ENCODE data around the gene CDKN1B. TPM values are rescaled to one million over a fixed set of nuclear protein-coding genes. Genes with fewer than 3 reads are reported as not detected.
"Not testable (repeated sequence)": the region's sequence is repeated elsewhere in the genome, so short reads cannot be mapped to it uniquely, and the experiment has no call there.

Gene CDKN1B
- total RNA-seq, 3 donors from 2014 or later: 46.7 to 71.1 (median 53.0) TPM

DNA sequence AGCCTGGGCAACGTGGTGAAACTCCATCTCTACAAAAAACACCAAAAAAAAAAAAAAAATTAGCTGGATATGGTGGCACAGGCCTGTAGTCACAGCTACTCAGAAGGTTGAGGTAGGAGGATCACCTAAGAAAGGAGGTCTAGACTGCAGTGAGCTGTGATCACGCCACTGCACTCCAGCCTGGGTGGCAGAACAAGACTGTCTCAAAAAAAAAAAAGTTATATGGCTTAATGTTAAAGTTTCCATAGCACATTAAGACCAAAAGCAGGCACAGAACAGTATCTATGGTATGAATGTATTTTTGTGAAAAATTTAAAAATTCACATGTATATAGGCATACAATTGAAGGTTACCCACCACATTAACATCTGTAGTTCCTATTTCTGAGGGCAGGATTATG lies 15.9 kb downstream of the CDKN1B start:
- intact Hi-C loops (cut with DNase I, micrococcal nuclease): no loop called here
- Histone ChIP-seq H3K4me3 (no peak overlapping the region), H3K36me3 (ENCODE audit: low read depth) (no peaks in the 10 kb centered on the region), H3K4me1 (ENCODE audit: low read depth) (peaks cover 13% of the 10 kb centered on the region), H3K9me3 (no peaks in the 10 kb centered on the region)
- TF ChIP-seq, protein P1, sequence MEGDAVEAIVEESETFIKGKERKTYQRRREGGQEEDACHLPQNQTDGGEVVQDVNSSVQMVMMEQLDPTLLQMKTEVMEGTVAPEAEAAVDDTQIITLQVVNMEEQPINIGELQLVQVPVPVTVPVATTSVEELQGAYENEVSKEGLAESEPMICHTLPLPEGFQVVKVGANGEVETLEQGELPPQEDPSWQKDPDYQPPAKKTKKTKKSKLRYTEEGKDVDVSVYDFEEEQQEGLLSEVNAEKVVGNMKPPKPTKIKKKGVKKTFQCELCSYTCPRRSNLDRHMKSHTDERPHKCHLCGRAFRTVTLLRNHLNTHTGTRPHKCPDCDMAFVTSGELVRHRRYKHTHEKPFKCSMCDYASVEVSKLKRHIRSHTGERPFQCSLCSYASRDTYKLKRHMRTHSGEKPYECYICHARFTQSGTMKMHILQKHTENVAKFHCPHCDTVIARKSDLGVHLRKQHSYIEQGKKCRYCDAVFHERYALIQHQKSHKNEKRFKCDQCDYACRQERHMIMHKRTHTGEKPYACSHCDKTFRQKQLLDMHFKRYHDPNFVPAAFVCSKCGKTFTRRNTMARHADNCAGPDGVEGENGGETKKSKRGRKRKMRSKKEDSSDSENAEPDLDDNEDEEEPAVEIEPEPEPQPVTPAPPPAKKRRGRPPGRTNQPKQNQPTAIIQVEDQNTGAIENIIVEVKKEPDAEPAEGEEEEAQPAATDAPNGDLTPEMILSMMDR (IDR thresholded peaks at IDR 0.05): no peak
- ATAC-seq: no peak
- no peak for DNase-seq

DNA sequence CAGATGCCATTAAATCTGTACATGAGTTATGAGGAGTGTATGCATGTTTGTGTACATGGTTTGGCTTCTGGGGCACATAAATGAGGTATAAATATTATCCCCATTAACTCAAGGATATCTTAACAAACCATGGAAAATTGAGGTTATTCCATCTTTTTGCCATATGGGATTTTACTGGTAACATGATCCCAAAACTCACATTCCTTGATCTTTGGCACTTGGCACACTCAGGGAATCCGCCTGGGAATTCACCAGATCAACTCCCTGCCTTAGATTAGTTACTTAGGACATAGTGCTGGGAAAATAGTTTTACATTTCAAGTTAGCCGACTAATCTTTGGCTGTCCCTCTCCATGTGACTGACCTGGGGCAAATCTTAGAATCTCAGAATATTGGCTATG lies 16.9 kb downstream of the CDKN1B start:
- Histone ChIP-seq H3K36me3 (ENCODE audit: low read depth) (no peaks in the 10 kb centered on the region), H3K4me3 (no peak overlapping the region), H3K9me3 (no peaks in the 10 kb centered on the region), H3K4me1 (ENCODE audit: low read depth) (peaks cover 13% of the 10 kb centered on the region)
- no peak for DNase-seq
- TF ChIP-seq, protein P1 (IDR thresholded peaks at IDR 0.05): no peak
- peak; percentile 33 for ATAC-seq
- intact Hi-C loops (cut with DNase I, micrococcal nuclease): no loop called here

DNA sequence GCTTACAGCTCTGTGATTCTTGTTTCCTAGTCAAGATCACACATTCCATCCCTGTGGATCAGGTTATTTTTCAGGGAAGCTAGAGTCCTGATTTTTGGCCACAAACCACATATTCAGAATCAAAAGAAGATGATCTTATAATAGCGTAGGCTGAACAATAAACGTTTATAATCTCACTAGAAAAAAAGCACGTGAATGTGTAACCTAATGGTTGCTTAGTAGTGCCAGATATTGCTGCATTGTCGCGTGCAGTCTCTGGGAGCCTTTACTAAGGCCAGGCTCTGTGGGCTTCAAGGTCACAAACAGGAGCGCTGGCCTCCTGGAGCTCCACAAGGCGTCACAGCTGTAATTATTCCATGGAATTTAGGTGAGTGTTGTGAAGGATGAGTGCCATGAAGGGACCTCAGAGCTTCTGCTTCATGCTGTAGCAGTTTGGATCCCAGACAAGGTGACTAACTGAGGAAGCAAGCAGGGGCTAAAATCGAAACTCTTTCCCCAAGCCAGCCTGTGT lies 17.4 kb downstream of the CDKN1B start:
- TF ChIP-seq, protein P1 (IDR thresholded peaks at IDR 0.05): no peak

DNA sequence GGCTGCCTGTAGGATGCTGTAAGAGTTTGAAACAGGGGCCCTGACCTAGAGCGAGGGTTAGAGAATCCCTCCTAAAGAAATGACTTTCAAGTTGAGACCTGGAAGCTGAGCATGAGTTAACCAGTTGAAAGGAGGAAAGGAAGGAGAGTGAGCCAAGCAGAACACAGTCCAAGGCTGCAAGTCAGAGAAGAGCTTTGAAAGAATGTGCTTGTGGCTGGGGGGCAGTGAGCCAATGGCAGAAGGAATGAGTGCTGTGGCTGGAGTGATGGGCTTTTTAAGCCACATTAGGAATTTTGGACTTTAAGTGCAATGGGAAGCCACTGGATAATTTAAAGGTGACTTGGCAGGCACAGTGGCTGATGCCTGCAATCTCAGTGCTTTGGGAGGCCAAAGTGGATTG lies 18.1 kb downstream of the CDKN1B start:
- no peaks in the 10 kb centered on the region for H3K9me3 ChIP-seq
- peaks cover 13% of the 10 kb centered on the region for H3K4me1 ChIP-seq (ENCODE audit: low read depth)
- DNase-seq (no peak), ATAC-seq (peak; percentile 12)
- no peaks in the 10 kb centered on the region for H3K36me3 ChIP-seq (ENCODE audit: low read depth)
- intact Hi-C loops (cut with DNase I, micrococcal nuclease): no loop called here
- H3K4me3 ChIP-seq: no peak overlapping the region
- TF ChIP-seq, protein P1 (IDR thresholded peaks at IDR 0.05): no peak

More for the DNA sequence above, 17.4 kb downstream of the CDKN1B start:
- H3K36me3 ChIP-seq (ENCODE audit: low read depth): no peaks in the 10 kb centered on the region
- no peaks in the 10 kb centered on the region for H3K9me3 ChIP-seq
- peaks cover 13% of the 10 kb centered on the region for H3K4me1 ChIP-seq (ENCODE audit: low read depth)
- ATAC-seq (peak; percentile 50), DNase-seq (no peak)
- intact Hi-C loops (cut with DNase I, micrococcal nuclease): no loop called here
- H3K4me3 ChIP-seq: no peak overlapping the region

DNA sequence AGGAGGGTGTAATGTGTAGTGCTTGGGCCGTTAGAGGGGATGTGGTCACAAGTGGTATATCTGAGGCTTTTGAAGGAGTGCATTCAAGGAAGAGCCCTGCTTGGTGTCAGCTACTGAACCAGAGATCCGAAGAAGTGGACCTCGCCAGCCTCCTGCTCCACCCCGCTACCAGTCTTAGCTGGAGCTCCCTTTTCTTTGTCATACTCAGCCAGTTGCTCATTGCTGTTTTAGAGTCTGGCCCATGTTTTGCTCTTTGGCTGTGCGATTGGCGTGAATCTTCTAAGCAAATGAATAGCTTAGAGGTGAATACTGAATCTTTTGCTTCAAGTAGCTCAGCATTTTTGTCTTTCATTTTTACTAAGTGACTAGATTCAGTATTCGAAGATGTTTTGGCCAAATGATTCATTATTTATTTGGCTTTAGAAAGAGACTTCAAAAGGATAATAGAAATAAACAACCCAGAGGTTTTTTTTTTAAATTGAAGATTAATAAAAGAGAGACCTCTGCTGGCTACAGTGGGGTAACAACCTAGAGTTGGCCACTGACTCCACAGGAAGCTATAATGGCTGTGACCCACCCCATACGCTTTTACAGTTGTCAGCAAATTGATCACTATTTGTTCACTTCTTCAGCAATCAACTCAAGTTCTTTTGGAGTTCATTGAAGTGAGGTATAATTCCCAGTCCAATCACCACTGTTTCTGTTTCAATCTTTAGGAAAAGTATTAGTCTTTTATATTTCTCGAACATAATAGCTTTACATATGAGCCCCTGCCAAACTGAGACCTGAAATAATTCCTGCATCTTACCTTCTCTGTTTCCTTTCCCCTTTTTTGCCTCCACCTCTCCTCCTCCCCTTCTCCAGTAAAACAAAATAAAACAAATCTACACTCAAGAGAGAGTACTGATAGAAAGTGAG lies 19.9 kb downstream of the CDKN1B start:
- intact Hi-C loops (cut with DNase I, micrococcal nuclease): no loop called here
- ATAC-seq (peak; percentile 80), DNase-seq (no peak)
- peaks cover 17% of the 10 kb centered on the region for H3K4me1 ChIP-seq (ENCODE audit: low read depth)
- no peaks in the 10 kb centered on the region for H3K9me3 ChIP-seq
- H3K36me3 ChIP-seq (ENCODE audit: low read depth): no peaks in the 10 kb centered on the region
- H3K4me3 ChIP-seq: no peak overlapping the region
- TF ChIP-seq, protein P1 (IDR thresholded peaks at IDR 0.05): peak; percentile 45

DNA sequence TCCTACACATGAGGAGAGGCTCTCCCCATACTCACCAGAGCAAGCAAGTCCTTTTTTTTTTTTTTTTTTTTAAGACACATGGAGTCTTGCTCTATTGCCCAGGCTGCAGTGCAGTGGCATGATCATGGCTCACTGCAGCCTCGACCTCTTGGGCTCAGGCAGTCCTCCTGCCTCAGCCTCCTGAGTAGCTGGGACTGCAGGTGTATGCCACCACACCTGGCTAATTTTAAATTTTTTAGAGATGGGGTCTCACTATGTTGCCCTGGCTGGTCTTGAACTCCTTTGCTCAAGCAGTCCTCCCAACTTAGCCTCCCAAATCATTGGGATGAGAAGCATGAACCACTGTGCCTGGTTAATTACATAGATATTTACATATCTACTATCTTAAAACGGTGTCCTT lies 21.0 kb downstream of the CDKN1B start:
- intact Hi-C loops (cut with DNase I, micrococcal nuclease); H3K4me3 ChIP-seq; DNase-seq; ATAC-seq; H3K9me3 ChIP-seq; H3K36me3 ChIP-seq (ENCODE audit: low read depth): not testable (repeated sequence)
- peaks cover 17% of the 10 kb centered on the region for H3K4me1 ChIP-seq (ENCODE audit: low read depth)
